Astrocyte (in vitro differentiated cells and primary cell): Measurements from ENCODE around the gene EMP1.

ENCODE experiments used
- CTCF ChIP-seq: IDR thresholded peaks from 2 replicates; pipeline ENCODE4 v1.5.1; 2011; ENCODE audit warnings: low read depth, mild to moderate bottlenecking, inconsistent platforms, low read length, moderate library complexity; ENCODE audit not compliant: insufficient read depth
- EZH2 ChIP-seq: IDR thresholded peaks from 2 replicates; pipeline ENCODE4 v1.6.1; 2012; ENCODE audit warnings: mild to moderate bottlenecking, low read length, inconsistent platforms; ENCODE audit not compliant: insufficient read depth

- TF ChIP-seq CTCF (no peak), EZH2 (no peak)
These were observed 43.3 kb upstream of the EMP1 start for GRCh38 chr12:13153180-13153579.
